Neural cell (in vitro differentiated cells): Measurements from ENCODE around the gene GPC5. TPM values are rescaled to one million over a fixed set of nuclear protein-coding genes. Genes with fewer than 3 reads are reported as not detected.

Experiments used
- H2AFZ ChIP-seq: fragments of 200-600, 300-800 bp; sonication (generic), shearing (Covaris generic); 2 replicates; pipeline ENCODE4 v1.6.0; 2014; ENCODE audit warnings: low read depth, mild to moderate bottlenecking, antibody characterized with exemption, low read length, moderate library complexity
- H3F3A ChIP-seq: fragments of 200-600 bp; shearing (Covaris generic); 2 replicates; pipeline ENCODE4 v1.6.1; 2016; ENCODE audit warnings: mild to moderate bottlenecking, moderate library complexity, mixed read lengths, antibody characterized with exemption, low read length; ENCODE audit not compliant: insufficient read depth, poor library complexity, severe bottlenecking
- H3K27ac ChIP-seq: fragments of 200-600, 300-800 bp; sonication (generic), shearing (Covaris generic); 2 replicates; pipeline ENCODE4 v1.5.1; 2014; ENCODE audit warnings: mild to moderate bottlenecking, low read length, moderate library complexity
- H3K27me3 ChIP-seq: fragments of 300-800, 200-600 bp; sonication (generic), shearing (Covaris generic); 2 replicates; pipeline ENCODE4 v1.6.0; 2014; ENCODE audit warnings: mild to moderate bottlenecking, low read depth, low read length, moderate library complexity; ENCODE audit not compliant: insufficient read depth
- H3K36me3 ChIP-seq: fragments of 300-800, 200-600 bp; sonication (generic), shearing (Covaris generic); 2 replicates; pipeline ENCODE4 v1.5.1; 2014; ENCODE audit warnings: mild to moderate bottlenecking, antibody characterized with exemption, low read length, moderate library complexity; ENCODE audit not compliant: insufficient read depth
- H3K4me2 ChIP-seq: fragments of 300-800, 200-600 bp; sonication (generic), shearing (Covaris generic); 2 replicates; pipeline ENCODE4 v1.6.0; 2014; ENCODE audit warnings: mild to moderate bottlenecking, low read length
- H3K4me3 ChIP-seq: fragments of 300-800, 200-600 bp; sonication (generic), shearing (Covaris generic); 2 replicates; pipeline ENCODE4 v1.5.1; 2014; ENCODE audit warnings: mild to moderate bottlenecking, low read length, moderate library complexity
- H3K79me2 ChIP-seq: fragments of 200-600 bp; shearing (Covaris generic); replicated peaks from 2 replicates; pipeline ENCODE4 v1.6.0; 2014; ENCODE audit warnings: mild to moderate bottlenecking, low read length, moderate library complexity; ENCODE audit not compliant: insufficient read depth
- H3K9ac ChIP-seq: fragments of 300-800, 200-600 bp; sonication (generic), shearing (Covaris generic); 2 replicates; pipeline ENCODE4 v1.6.1; 2016; ENCODE audit warnings: mild to moderate bottlenecking, low read length, mixed read lengths
- H3K9me2 ChIP-seq: fragments of 200-600 bp; shearing (Covaris generic); 2 replicates; pipeline ENCODE4 v1.6.1; 2016; ENCODE audit warnings: mild to moderate bottlenecking, low read length, mixed read lengths; ENCODE audit not compliant: insufficient read depth
- H3K9me3 ChIP-seq: fragments of 200-600, 300-800 bp; sonication (generic), shearing (Covaris generic); 2 replicates; pipeline ENCODE4 v1.6.1; 2016; ENCODE audit warnings: mild to moderate bottlenecking, mixed run types, low read length, moderate library complexity, mixed read lengths
- H4K20me1 ChIP-seq: fragments of 200-600 bp; shearing (Covaris generic); 2 replicates; pipeline ENCODE4 v1.6.1; 2016; ENCODE audit warnings: mild to moderate bottlenecking, mixed run types; ENCODE audit not compliant: insufficient read depth
- EP300 ChIP-seq: fragments of 450-650 bp; conservative IDR thresholded peaks from 2 replicates; pipeline ENCODE4 v1.6.1; 2014; ENCODE audit warnings: antibody characterized with exemption, mild to moderate bottlenecking, moderate library complexity; ENCODE audit not compliant: poor library complexity, severe bottlenecking
- EZH2 ChIP-seq: fragments of 200-600, 300-800 bp; shearing (Covaris generic), sonication (generic); IDR thresholded peaks from 2 replicates; pipeline ENCODE4 v1.6.1; 2014; ENCODE audit warnings: antibody characterized with exemption, low read length, borderline replicate concordance, mild to moderate bottlenecking; ENCODE audit not compliant: insufficient read depth, poor library complexity, severe bottlenecking
- MXI1 ChIP-seq: fragments of 450-650 bp; conservative IDR thresholded peaks from 2 replicates; pipeline ENCODE4 v1.6.1; 2014; ENCODE audit warnings: antibody characterized with exemption, mild to moderate bottlenecking; ENCODE audit not compliant: poor library complexity, severe bottlenecking
- POLR2AphosphoS5 ChIP-seq: IDR thresholded peaks from 2 replicates; pipeline ENCODE4 v1.6.1; 2012
- RAD21 ChIP-seq: fragments of 450-650 bp; conservative IDR thresholded peaks from 2 replicates; pipeline ENCODE4 v1.6.1; 2014; ENCODE audit warnings: antibody characterized with exemption, mild to moderate bottlenecking, moderate library complexity
- SMC3 ChIP-seq: fragments of 450-650 bp; conservative IDR thresholded peaks from 2 replicates; pipeline ENCODE4 v1.6.1; 2014; ENCODE audit warnings: antibody characterized with exemption, mild to moderate bottlenecking, moderate library complexity; ENCODE audit not compliant: poor library complexity
- TAF1 ChIP-seq: IDR thresholded peaks from 2 replicates; pipeline ENCODE4 v1.6.1; 2012; ENCODE audit warnings: low read depth
- polyA plus RNA-seq: library from polyadenylated mRNA; depleted of rRNA; stranded (reverse); fragments of >200 nt; gene quantifications from 2 replicates; pipeline ENCODE4 v1.2.3, GENCODE V29; 2014
- TF ChIP-seq, protein P1 (sequence below): IDR thresholded peaks from 2 replicates; pipeline ENCODE4 v1.6.1; 2012; ENCODE audit warnings: borderline replicate concordance
- TF ChIP-seq, protein P2 (sequence below): fragments of 450-650 bp; IDR thresholded peaks from 2 replicates; pipeline ENCODE4 v1.5.1; 2014; ENCODE audit warnings: antibody characterized with exemption, mild to moderate bottlenecking, moderate library complexity; ENCODE audit not compliant: poor library complexity, severe bottlenecking

Gene GPC5
- polyA plus RNA-seq, 1 donor from 2014 or later, result 5.0 TPM

DNA sequence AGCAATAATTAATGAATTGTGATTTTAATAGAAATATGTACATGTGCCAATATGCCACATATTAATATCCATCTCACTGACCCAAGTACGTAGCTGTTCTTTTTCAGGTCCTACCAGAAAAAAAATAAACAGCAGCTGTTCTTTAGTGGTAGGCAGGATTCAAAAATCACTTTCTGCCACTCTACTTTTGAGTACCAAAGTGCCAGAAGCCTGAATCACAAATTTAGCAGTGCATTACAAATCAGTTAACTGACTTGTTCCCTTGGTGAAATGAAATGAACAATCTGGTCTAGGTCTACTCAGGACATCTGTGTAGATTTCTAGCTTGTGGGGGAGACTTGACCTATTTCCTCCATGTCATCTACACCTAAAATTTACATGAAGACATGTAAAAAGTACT is 1052.6 kb downstream of the GPC5 start:
- Histone ChIP-seq H3K9me3 (no peaks in the 10 kb centered on the region), H3K9me2 (no peaks in the 10 kb centered on the region), H2AFZ (no peak overlapping the region), H3F3A (no peaks in the 10 kb centered on the region), H3K36me3 (no peaks in the 10 kb centered on the region), H3K9ac (no peak overlapping the region), H4K20me1 (no peaks in the 10 kb centered on the region), H3K27ac (no peak overlapping the region), H3K79me2 (no peaks in the 10 kb centered on the region), H3K4me3 (no peak overlapping the region), H3K4me2 (no peak overlapping the region), H3K27me3 (no peaks in the 10 kb centered on the region)
- TF ChIP-seq TAF1 (no peak), RAD21 (no peak), EP300 (no peak), SMC3 (no peak), MXI1 (no peak), EZH2 (no peak), POLR2AphosphoS5 (no peak)
- TF ChIP-seq, protein P1, sequence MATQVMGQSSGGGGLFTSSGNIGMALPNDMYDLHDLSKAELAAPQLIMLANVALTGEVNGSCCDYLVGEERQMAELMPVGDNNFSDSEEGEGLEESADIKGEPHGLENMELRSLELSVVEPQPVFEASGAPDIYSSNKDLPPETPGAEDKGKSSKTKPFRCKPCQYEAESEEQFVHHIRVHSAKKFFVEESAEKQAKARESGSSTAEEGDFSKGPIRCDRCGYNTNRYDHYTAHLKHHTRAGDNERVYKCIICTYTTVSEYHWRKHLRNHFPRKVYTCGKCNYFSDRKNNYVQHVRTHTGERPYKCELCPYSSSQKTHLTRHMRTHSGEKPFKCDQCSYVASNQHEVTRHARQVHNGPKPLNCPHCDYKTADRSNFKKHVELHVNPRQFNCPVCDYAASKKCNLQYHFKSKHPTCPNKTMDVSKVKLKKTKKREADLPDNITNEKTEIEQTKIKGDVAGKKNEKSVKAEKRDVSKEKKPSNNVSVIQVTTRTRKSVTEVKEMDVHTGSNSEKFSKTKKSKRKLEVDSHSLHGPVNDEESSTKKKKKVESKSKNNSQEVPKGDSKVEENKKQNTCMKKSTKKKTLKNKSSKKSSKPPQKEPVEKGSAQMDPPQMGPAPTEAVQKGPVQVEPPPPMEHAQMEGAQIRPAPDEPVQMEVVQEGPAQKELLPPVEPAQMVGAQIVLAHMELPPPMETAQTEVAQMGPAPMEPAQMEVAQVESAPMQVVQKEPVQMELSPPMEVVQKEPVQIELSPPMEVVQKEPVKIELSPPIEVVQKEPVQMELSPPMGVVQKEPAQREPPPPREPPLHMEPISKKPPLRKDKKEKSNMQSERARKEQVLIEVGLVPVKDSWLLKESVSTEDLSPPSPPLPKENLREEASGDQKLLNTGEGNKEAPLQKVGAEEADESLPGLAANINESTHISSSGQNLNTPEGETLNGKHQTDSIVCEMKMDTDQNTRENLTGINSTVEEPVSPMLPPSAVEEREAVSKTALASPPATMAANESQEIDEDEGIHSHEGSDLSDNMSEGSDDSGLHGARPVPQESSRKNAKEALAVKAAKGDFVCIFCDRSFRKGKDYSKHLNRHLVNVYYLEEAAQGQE, result no peak
- TF ChIP-seq, protein P2, sequence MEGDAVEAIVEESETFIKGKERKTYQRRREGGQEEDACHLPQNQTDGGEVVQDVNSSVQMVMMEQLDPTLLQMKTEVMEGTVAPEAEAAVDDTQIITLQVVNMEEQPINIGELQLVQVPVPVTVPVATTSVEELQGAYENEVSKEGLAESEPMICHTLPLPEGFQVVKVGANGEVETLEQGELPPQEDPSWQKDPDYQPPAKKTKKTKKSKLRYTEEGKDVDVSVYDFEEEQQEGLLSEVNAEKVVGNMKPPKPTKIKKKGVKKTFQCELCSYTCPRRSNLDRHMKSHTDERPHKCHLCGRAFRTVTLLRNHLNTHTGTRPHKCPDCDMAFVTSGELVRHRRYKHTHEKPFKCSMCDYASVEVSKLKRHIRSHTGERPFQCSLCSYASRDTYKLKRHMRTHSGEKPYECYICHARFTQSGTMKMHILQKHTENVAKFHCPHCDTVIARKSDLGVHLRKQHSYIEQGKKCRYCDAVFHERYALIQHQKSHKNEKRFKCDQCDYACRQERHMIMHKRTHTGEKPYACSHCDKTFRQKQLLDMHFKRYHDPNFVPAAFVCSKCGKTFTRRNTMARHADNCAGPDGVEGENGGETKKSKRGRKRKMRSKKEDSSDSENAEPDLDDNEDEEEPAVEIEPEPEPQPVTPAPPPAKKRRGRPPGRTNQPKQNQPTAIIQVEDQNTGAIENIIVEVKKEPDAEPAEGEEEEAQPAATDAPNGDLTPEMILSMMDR, result no peak

DNA sequence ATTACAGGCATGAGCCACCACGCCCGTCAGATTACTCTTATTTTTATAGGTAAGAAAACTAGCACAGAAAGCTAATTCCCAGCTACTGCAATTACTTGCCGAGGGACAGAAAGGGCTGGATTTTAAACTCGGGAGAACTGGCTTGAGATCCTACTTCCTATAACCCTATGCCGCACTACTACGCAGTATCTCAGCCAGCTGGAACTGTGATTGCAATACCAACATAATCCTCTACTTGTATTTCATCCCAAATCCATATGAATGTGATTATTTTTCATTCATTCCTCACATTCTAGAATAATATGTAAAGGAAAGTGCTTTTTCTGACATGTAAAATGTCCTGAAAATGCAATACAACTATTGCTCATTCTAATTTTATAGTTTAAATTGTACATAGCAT is 1054.4 kb downstream of the GPC5 start:
- no peaks in the 10 kb centered on the region for H3K27me3 ChIP-seq
- TF ChIP-seq, protein P1, result no peak
- TF ChIP-seq, protein P2, result no peak
- no peak for TF ChIP-seq TAF1
- no peak for TF ChIP-seq RAD21
- no peak for TF ChIP-seq POLR2AphosphoS5
- TF ChIP-seq EP300, result no peak
- TF ChIP-seq EZH2, result no peak
- no peak for TF ChIP-seq MXI1
- no peak for TF ChIP-seq SMC3
- H3K4me2 ChIP-seq, result no peak overlapping the region
- no peaks in the 10 kb centered on the region for H4K20me1 ChIP-seq
- no peaks in the 10 kb centered on the region for H3K36me3 ChIP-seq
- H3K27ac ChIP-seq, result no peak overlapping the region
- H3K79me2 ChIP-seq, result no peaks in the 10 kb centered on the region
- no peaks in the 10 kb centered on the region for H3F3A ChIP-seq
- no peak overlapping the region for H3K4me3 ChIP-seq
- H2AFZ ChIP-seq, result no peak overlapping the region
- H3K9me2 ChIP-seq, result no peaks in the 10 kb centered on the region
- H3K9me3 ChIP-seq, result no peaks in the 10 kb centered on the region
- no peak overlapping the region for H3K9ac ChIP-seq
